HG03378 (cell line): Measurements from ENCODE around the gene AP4B1.
"Not testable (repeated sequence)": the region's sequence is repeated elsewhere in the genome, so short reads cannot be mapped to it uniquely, and the experiment has no call there.

Experiments
- ATAC-seq: cut with Tn5 transposase; IDR thresholded peaks from one replicate; pipeline ENCODE4 v1.9.1; 2021; ENCODE audit warnings: mild to moderate bottlenecking, moderate library complexity; ENCODE audit not compliant: unreplicated experiment

AP4B1 gene

GRCh38 chr1:113904674-113905434, at the start of gene AP4B1, which contains the start of gene DCLRE1B:
AP4B1 (minus strand) TSS chr1:113904799; CDS start chr1:113904717, 82 bp downstream.
DCLRE1B (plus strand) TSS chr1:113905326; CDS start chr1:113905587, 261 bp downstream.
- peak; percentile 86 for ATAC-seq

GRCh38 chr1:113951719-113952118, 47.1 kb upstream of the AP4B1 start:
- no peak for ATAC-seq

GRCh38 chr1:113950908-113951307, 46.3 kb upstream of the AP4B1 start:
- no peak for ATAC-seq

- no peak for ATAC-seq
These were observed 44.4 kb upstream of the AP4B1 start for GRCh38 chr1:113949007-113949406.

- ATAC-seq: not testable (repeated sequence)
These were observed 43.6 kb upstream of the AP4B1 start for GRCh38 chr1:113948151-113948550.

- no peak for ATAC-seq
These were observed 42.9 kb upstream of the AP4B1 start for GRCh38 chr1:113947388-113948107.

- ATAC-seq: no peak
These were observed 42.2 kb upstream of the AP4B1 start for GRCh38 chr1:113946678-113947387.

- no peak for ATAC-seq
These were observed 41.5 kb upstream of the AP4B1 start for GRCh38 chr1:113946112-113946511.

- no peak for ATAC-seq
These were observed 40.7 kb upstream of the AP4B1 start for GRCh38 chr1:113945329-113945728.

- ATAC-seq: no peak
These were observed 38.6 kb upstream of the AP4B1 start for GRCh38 chr1:113943028-113943811.

- no peak for ATAC-seq
These were observed 37.9 kb upstream of the AP4B1 start for GRCh38 chr1:113942527-113942926.

- no peak for ATAC-seq
These were observed 36.6 kb upstream of the AP4B1 start for GRCh38 chr1:113941245-113941559.

- peak; percentile 55 for ATAC-seq
These were observed 36.0 kb upstream of the AP4B1 start for GRCh38 chr1:113940365-113941244.

GRCh38 chr1:113938192-113938591, 33.6 kb upstream of the AP4B1 start:
- ATAC-seq: no peak

- ATAC-seq: no peak
These were observed 32.5 kb upstream of the AP4B1 start for GRCh38 chr1:113937146-113937545.

- ATAC-seq: no peak
These were observed 31.4 kb upstream of the AP4B1 start for GRCh38 chr1:113935970-113936369.

- no peak for ATAC-seq
These were observed 30.6 kb upstream of the AP4B1 start for GRCh38 chr1:113935176-113935575.

GRCh38 chr1:113934511-113935055, 30.0 kb upstream of the AP4B1 start:
- ATAC-seq: no peak

GRCh38 chr1:113934006-113934405, 29.4 kb upstream of the AP4B1 start:
- ATAC-seq: no peak

- ATAC-seq: no peak
These were observed 26.9 kb upstream of the AP4B1 start for GRCh38 chr1:113931451-113931851.
